ENCODE measurements around the gene SH2D3C.
"Not testable (repeated sequence)": the region's sequence is repeated elsewhere in the genome, so short reads cannot be mapped to it uniquely, and the experiment has no call there.

GRCh38 chr9:127780909-127781308 is 2.4 kb upstream of the SH2D3C start:
- TF ChIP-seq CTCF, POLR2A (IDR thresholded peaks at IDR 0.05): not testable (repeated sequence)
